AG09319 (cell line): ENCODE results near the gene TAAR8.

Source experiments
- DNase-seq: peaks from one replicate; pipeline ENCODE4 v3.0.0-alpha.2; 2010; ENCODE audit warnings: low read depth; ENCODE audit errors: extremely low read depth
- TF ChIP-seq, protein P1 (sequence below): IDR thresholded peaks from 2 replicates; pipeline ENCODE4 v1.5.1; 2011; ENCODE audit warnings: low read depth, mild to moderate bottlenecking, inconsistent platforms, low read length, moderate library complexity

Gene TAAR8

DNA sequence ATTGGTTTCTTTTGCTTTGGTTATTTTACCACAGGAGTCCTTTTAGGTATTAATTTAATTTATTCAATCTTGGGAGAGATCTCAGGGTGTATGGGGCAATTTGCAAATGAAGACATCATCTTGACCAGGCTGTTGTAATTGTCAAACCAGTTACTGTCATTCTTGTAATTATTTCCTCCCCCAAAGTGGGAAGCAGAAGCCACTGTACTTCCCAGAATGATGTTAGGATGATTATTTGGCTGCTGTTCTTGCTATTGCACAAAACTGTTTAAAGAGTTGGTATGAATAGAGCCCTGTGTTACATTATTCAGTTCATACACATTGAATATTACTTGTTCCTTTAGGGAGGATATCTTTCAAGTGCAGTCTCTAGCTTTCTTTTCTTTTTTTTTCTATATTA, 19.3 kb downstream of the TAAR8 start:
- no peak for DNase-seq
- TF ChIP-seq, protein P1, sequence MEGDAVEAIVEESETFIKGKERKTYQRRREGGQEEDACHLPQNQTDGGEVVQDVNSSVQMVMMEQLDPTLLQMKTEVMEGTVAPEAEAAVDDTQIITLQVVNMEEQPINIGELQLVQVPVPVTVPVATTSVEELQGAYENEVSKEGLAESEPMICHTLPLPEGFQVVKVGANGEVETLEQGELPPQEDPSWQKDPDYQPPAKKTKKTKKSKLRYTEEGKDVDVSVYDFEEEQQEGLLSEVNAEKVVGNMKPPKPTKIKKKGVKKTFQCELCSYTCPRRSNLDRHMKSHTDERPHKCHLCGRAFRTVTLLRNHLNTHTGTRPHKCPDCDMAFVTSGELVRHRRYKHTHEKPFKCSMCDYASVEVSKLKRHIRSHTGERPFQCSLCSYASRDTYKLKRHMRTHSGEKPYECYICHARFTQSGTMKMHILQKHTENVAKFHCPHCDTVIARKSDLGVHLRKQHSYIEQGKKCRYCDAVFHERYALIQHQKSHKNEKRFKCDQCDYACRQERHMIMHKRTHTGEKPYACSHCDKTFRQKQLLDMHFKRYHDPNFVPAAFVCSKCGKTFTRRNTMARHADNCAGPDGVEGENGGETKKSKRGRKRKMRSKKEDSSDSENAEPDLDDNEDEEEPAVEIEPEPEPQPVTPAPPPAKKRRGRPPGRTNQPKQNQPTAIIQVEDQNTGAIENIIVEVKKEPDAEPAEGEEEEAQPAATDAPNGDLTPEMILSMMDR, result no peak

DNA sequence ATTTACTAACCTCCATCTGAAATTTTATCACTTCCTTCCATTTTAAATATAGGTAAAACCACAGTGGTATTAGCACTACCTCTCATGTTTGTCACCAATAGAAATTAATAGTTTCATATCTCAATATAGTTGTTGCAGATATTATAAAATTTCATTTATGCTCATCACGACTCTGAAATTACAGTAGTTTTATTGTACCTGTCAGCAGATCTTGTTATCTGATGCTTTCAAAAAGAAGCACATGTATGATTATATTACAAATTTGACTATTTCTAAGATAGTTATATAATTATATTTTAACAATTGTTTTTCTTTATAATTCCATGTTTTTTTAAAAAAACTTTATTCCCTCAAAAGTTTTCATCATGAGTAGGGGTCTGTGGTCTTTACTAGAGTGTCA, 32.2 kb downstream of the TAAR8 start:
- TF ChIP-seq, protein P1, result no peak
- no peak for DNase-seq

DNA sequence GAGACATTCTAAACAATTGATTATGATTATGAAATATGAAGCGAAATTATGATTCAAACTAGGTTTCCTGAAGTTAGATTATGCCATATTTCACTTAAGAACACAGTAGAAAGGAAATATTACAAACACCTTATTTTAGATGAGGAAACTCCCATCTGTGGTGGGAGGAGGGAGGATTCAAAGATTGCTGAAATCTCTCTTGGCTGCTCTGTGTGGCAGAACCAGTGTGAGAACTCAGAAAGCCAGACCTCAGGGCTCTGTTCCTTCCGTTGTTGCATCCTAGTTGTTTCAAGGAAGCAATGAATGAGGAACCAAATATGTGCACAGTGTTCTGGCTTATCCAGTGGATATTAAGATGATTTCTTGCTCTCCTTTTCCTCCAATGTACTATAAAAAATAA, 35.0 kb downstream of the TAAR8 start:
- TF ChIP-seq, protein P1, result no peak
- no peak for DNase-seq

DNA sequence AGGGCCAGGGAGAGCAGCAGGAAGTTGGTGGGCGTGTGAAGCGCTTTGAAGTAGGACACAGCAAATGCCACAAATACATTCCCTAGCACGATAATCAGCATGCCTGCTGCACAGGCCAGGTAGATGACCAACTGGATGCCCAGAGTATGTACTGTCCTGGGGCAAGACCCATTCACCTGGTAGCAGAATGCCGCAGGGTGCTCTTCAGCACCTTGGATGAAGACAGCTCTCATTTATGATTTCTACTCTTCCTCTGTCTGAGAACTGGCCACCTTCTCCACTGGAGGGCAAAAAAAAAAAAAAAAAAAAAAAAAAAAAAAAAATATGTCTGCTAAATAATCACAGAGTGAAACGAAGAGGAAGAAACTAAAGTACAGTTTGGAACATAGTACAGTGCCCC, 37.0 kb downstream of the TAAR8 start, which contains the start of gene TAAR5:
TAAR5 (minus strand) TSS at position 288 of the 400 bp plus-strand sequence; CDS start at position 233, 55 bp downstream.
- DNase-seq, result no peak
- TF ChIP-seq, protein P1, result no peak

DNA sequence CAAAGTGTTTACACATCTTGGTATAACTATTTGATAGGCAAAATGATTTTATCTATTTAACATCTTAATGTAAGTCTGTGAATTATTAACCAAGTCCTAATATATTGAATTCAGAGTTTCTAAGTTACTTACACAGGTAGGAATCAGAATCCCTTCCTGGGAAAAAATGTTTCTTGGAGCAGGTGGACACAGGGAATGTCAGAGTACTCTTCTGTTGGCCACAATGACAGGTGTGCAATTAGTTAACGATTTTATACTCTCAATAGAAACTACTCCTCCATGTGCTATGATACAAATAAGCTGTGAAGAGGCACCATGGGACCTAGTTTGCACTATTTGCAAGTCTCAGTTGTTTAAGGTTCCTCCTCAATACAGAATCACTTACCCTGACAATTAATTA, 37.9 kb downstream of the TAAR8 start:
- TF ChIP-seq, protein P1, result no peak
- no peak for DNase-seq

DNA sequence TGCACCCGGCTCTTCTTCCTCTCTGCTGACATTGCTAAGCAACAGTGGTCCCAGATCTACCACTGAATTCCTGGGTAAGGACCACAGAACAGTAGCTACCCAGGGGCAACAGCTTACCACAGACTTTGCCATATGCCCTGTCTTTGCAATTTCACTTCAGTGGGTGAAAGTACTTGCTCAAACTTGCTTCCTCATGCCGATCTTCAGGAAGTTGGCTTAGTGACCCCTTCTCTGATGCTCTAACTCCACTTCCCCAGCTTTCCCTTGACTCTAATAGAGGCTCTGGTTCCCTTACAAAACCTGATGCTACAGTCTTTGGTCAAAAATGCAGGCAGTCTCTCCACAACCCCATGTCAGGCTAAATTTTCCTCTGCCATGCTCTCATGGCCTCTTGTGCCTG, 40.4 kb downstream of the TAAR8 start:
- no peak for DNase-seq
- TF ChIP-seq, protein P1, result no peak

DNA sequence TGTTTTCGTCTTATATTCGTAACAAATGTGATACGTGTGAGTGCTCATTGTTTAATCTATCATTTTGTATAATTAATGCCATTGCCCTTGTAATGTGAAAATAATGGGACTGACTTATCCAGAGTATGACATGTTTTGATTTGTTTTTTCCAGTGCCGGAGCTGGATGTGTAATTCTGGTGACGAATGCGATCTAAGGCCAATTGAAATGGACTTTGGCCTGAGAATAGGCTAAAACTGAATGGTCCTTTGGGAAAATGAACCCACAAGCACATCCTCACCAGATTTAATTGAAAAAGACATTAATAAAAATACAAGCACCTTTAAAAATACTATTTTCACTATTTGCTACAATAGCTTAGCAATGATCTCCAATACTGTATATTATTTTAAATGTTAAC, 43.7 kb downstream of the TAAR8 start:
- TF ChIP-seq, protein P1, result no peak
- no peak for DNase-seq
